K562 (cell line): ENCODE data around the gene PRRC2A. TPM values are rescaled to one million over a fixed set of nuclear protein-coding genes. Genes with fewer than 3 reads are reported as not detected.
A peak's percentile ranks its signal among the peaks of the same experiment; 100 is the strongest.

Source experiments
- ATAC-seq: fragments of 200-7000 bp; cut with Tn5 transposase; 3 replicates; pipeline ENCODE4 v1.9.1; 2020; ENCODE audit warnings: moderate library complexity
- BruUV-seq: library from RNA; stranded (reverse); fragments of 400-500 nt; replicated peaks from 2 replicates; lab custom pipeline; 2021; lab: Mats Ljungman, UMichigan
- CTCF ChIA-PET: fragments of 300-600 bp; formaldehyde crosslinking; extraction: SDS; loops from one replicate; lab custom pipeline; 2021; ENCODE audit warnings: low intra/inter-chr PET ratio; lab: Yijun Ruan, JAX
- POLR2A ChIA-PET: fragments of 300-600, 350-650 bp; sonication (Branson Sonifier 250); formaldehyde crosslinking; extraction: SDS; loops from one replicate; lab custom pipeline; 2021; ENCODE audit warnings: antibody characterized with exemption, inconsistent platforms; lab: Yijun Ruan, JAX
- DNase-seq, 4 experiments: peaks; one replicate each; pipeline versions ENCODE4 v3.0.0 to v3.0.0-alpha.2; 2011 to 2018; ENCODE audit warnings: low spot score in 3 of 4, mixed read lengths in 3 of 4; ENCODE audit errors: extremely low read depth in 1 of 4
- FAIRE-seq: peaks from 2 replicates; lab custom pipeline; 2011; peaks lifted over from hg19 to GRCh38; lab: Jason Lieb, UNC
- H2AFZ ChIP-seq: 2 replicates; pipeline ENCODE4 v1.6.0; 2011; ENCODE audit warnings: low read depth, low read length, control low read depth, inconsistent platforms
- H3K27ac ChIP-seq: fragments of 200-600 bp; 3 replicates; pipeline ENCODE4 v1.8.0; 2011; ENCODE audit warnings: low read depth, mild to moderate bottlenecking, control low read depth, inconsistent platforms, low read length, moderate library complexity, mixed read lengths; ENCODE audit errors: extremely low read depth
- H3K27me3 ChIP-seq, 2 experiments: fragments of 300-600 bp in 1 of 2; 2 replicates in 1 of 2; 3 replicates in 1 of 2; pipeline versions ENCODE4 v1.6.0 to v1.8.0; 2011; ENCODE audit warnings: inconsistent platforms in 2 of 2, low read length in 2 of 2, mild to moderate bottlenecking in 1 of 2, mixed read lengths in 1 of 2, moderate library complexity in 1 of 2; ENCODE audit not compliant: control insufficient read depth in 2 of 2, insufficient read depth in 2 of 2
- H3K36me3 ChIP-seq: fragments of 300-600 bp; 3 replicates; pipeline ENCODE4 v1.8.0; 2011; ENCODE audit warnings: mild to moderate bottlenecking, low read length, inconsistent platforms; ENCODE audit not compliant: control insufficient read depth, insufficient read depth
- H3K4me1 ChIP-seq, 2 experiments: fragments of 200-600 bp in 1 of 2; replicated peaks in 1 of 2; 2 replicates in 1 of 2; 3 replicates in 1 of 2; pipeline versions ENCODE4 v1.5.1 to v1.8.0; 2011; ENCODE audit warnings: inconsistent platforms in 2 of 2, low read length in 2 of 2, mild to moderate bottlenecking in 1 of 2, mixed read lengths in 1 of 2, moderate library complexity in 1 of 2; ENCODE audit not compliant: control insufficient read depth in 2 of 2, insufficient read depth in 2 of 2
- H3K4me2 ChIP-seq: 2 replicates; pipeline ENCODE4 v1.6.1; 2011; ENCODE audit warnings: low read length, control low read depth, inconsistent platforms, mixed read lengths; ENCODE audit not compliant: insufficient read depth
- H3K4me3 ChIP-seq: fragments of 200-600 bp; sonication (generic), shearing (Covaris generic); 2 replicates; pipeline ENCODE4 v1.5.1; 2016; ENCODE audit warnings: control low read depth, inconsistent platforms
- H3K79me2 ChIP-seq: fragments of 200-600 bp; 3 replicates; pipeline ENCODE4 v1.8.0; 2011; ENCODE audit warnings: low read length, inconsistent platforms; ENCODE audit not compliant: control insufficient read depth, insufficient read depth
- H3K9ac ChIP-seq, 2 experiments: 2 replicates each; pipeline versions ENCODE4 v1.6.0 to v1.6.1; 2011; ENCODE audit warnings: low read depth in 2 of 2, low read length in 2 of 2, control low read depth in 1 of 2, inconsistent platforms in 1 of 2, mild to moderate bottlenecking in 1 of 2, mixed read lengths in 1 of 2; ENCODE audit not compliant: insufficient read depth in 1 of 2
- H3K9me1 ChIP-seq: one replicate; pipeline ENCODE4 v1.6.0; 2011; ENCODE audit warnings: inconsistent platforms, mild to moderate bottlenecking, low read length, moderate library complexity; ENCODE audit not compliant: control insufficient read depth, insufficient read depth
- H3K9me3 ChIP-seq: replicated peaks from 2 replicates; pipeline ENCODE4 v1.5.1; 2011; ENCODE audit warnings: low read depth, low read length, inconsistent platforms; ENCODE audit not compliant: control insufficient read depth, insufficient read depth
- H4K20me1 ChIP-seq: replicated peaks from 2 replicates; pipeline ENCODE4 v1.6.1; 2011; ENCODE audit warnings: low read length, inconsistent platforms, mixed read lengths; ENCODE audit not compliant: control insufficient read depth, insufficient read depth
- GATA2 ChIP-seq: sonication (generic); formaldehyde crosslinking; IDR thresholded peaks from 2 replicates; pipeline ENCODE4 v1.4.0; 2020; ENCODE audit warnings: mild to moderate bottlenecking, missing genetic modification reagents
- HES1 ChIP-seq: fragments of 450-650 bp; IDR thresholded peaks from 2 replicates; pipeline ENCODE4 v1.6.1; 2016; ENCODE audit warnings: low read depth, mild to moderate bottlenecking, moderate library complexity
- MEIS2 ChIP-seq: fragments of 450-650 bp; IDR thresholded peaks from 2 replicates; pipeline ENCODE4 v1.6.1; 2014; ENCODE audit warnings: mild to moderate bottlenecking; ENCODE audit not compliant: partially characterized antibody
- POLR2G ChIP-seq: fragments of 200-400 bp; formaldehyde crosslinking; IDR thresholded peaks from 2 replicates; pipeline ENCODE4 v1.6.1; 2017; ENCODE audit warnings: low read depth, mild to moderate bottlenecking, antibody characterized with exemption, low read length, moderate library complexity
- PYGO2 ChIP-seq: fragments of 450-650 bp; IDR thresholded peaks from 2 replicates; pipeline ENCODE4 v1.6.1; 2016; ENCODE audit warnings: mild to moderate bottlenecking, missing genetic modification characterization, moderate library complexity, missing compliant biosample characterization
- RBFOX2 ChIP-seq: fragments of 200-400 bp; formaldehyde crosslinking; IDR thresholded peaks from 2 replicates; pipeline ENCODE4 v1.6.1; 2017; ENCODE audit warnings: low read depth, mild to moderate bottlenecking, low read length, moderate library complexity
- RBM17 ChIP-seq: fragments of 200-400 bp; formaldehyde crosslinking; IDR thresholded peaks from 2 replicates; pipeline ENCODE4 v1.6.1; 2017; ENCODE audit warnings: low read depth, mild to moderate bottlenecking, low read length, borderline replicate concordance
- RUNX1 ChIP-seq: sonication (generic); IDR thresholded peaks from 2 replicates; pipeline ENCODE4 v1.6.1; 2016; ENCODE audit warnings: antibody characterized with exemption, low read depth
- SMARCA5 ChIP-seq: fragments of 450-650 bp; IDR thresholded peaks from 2 replicates; pipeline ENCODE4 v1.6.1; 2016
- SRSF3 ChIP-seq: fragments of 200-400 bp; formaldehyde crosslinking; IDR thresholded peaks from 2 replicates; pipeline ENCODE4 v1.6.1; 2016; ENCODE audit warnings: mild to moderate bottlenecking, low read length, moderate library complexity; ENCODE audit not compliant: insufficient read depth
- SUPT5H ChIP-seq: fragments of 450-650 bp; IDR thresholded peaks from 2 replicates; pipeline ENCODE4 v1.6.1; 2016
- TGIF2 ChIP-seq: sonication (generic); formaldehyde crosslinking; IDR thresholded peaks from 2 replicates; pipeline ENCODE4 v1.8.1; 2022; ENCODE audit warnings: mild to moderate bottlenecking, missing genetic modification reagents, moderate library complexity
- ZC3H4 ChIP-seq: sonication (generic); formaldehyde crosslinking; IDR thresholded peaks from 2 replicates; pipeline ENCODE4 v1.9.0; 2021; ENCODE audit warnings: missing genetic modification reagents, borderline replicate concordance
- ZFX ChIP-seq: sonication (generic); formaldehyde crosslinking; IDR thresholded peaks from 2 replicates; pipeline ENCODE4 v1.8.0; 2022; ENCODE audit warnings: mild to moderate bottlenecking, missing genetic modification reagents, moderate library complexity
- WGBS: fragments of 100-300 bp; shearing (Covaris generic); methylation state at CpG from one replicate; pipeline ENCODE4 v1.1.6; 2016; ENCODE audit warnings: low coverage, mixed read lengths; ENCODE audit not compliant: insufficient coverage; ENCODE audit errors: missing lambda C conversion rate; 5-methylcytosine and 5-hydroxymethylcytosine counted together
- in situ Hi-C: fragments of 300-500 bp; cut with MboI; formaldehyde crosslinking; loops from 4 replicates; pipeline ENCODE4 v1.15.0; 2018; ENCODE audit warnings: inconsistent platforms, mixed read lengths
- intact Hi-C: fragments of 100-400 bp; cut with micrococcal nuclease; formaldehyde crosslinking; loops from 2 replicates; pipeline ENCODE4 v1.14.2; 2022
- polyA plus RNA-seq, 8 experiments: library from polyadenylated mRNA; depleted of rRNA in 4 of 8; stranded (reverse) in 5 of 8; unstranded in 3 of 8; fragments of >200 nt; fragmentation: Nextera tagmentation in 2 of 8; fragmentation: Illumina TruSeq in 1 of 8; extraction: Ambion mirVana in 2 of 8; extraction: Trizol in 1 of 8; gene quantifications; 2 replicates each; pipeline versions ENCODE4 v1.2.1 to v1.2.3, GENCODE V29; 2011 to 2014; ENCODE audit warnings: inconsistent platforms in 1 of 8, missing spikeins in 1 of 8
- total RNA-seq, 7 experiments: library from RNA; depleted of rRNA in 6 of 7; stranded (reverse); fragments of >200 nt in 6 of 7; fragmentation: Illumina TruSeq in 2 of 7; extraction: Trizol in 2 of 7; gene quantifications; 2 replicates each; pipeline versions ENCODE4 v1.2.1 to v1.2.3, GENCODE V29; 2011 to 2021; ENCODE audit warnings: low replicate concordance in 1 of 7
- TF ChIP-seq, protein P1 (sequence below): fragments of 250-450 bp; sonication (Bioruptor Pico); IDR thresholded peaks from 2 replicates; pipeline ENCODE4 v1.5.0; 2020; ENCODE audit warnings: mild to moderate bottlenecking, borderline replicate concordance

Gene PRRC2A
- total and polyA plus RNA-seq, 9 of the 15 experiments (the other 6 are each of a cell fraction or from before 2014, with no cell fraction given): 1.0 to 332 (median 63.0) TPM

DNA sequence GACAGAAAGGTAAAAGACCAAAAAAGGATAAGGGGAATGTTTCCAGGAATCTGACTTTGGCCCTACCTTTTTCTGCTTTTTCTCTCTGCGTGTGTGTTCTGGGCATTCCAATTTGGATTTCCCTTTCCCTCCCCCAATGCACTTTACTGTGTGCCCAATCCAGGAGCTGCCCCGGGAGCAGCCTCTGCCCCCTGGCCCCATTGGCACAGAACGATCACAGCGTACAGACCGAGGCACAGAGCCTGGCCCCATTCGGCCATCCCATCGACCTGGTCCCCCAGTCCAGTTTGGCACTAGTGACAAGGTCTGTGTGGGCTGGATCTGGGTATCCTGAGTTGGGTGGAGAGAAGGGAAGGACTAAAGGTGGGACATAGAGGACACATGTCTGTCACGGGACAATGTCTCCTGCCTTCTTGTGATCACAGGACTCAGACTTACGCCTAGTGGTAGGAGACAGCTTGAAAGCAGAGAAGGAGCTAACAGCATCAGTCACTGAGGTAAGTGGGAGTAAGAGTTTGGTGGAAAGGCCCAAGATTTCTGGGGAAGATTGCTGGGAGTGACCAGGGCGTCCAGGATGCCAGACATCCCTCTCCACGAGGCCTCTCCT lies 14.6 kb downstream of the PRRC2A start:
- Histone ChIP-seq H3K79me2 (peaks cover 6% of the 10 kb centered on the region; the same call in 1 of the 3 replicates), H3K27me3 (no peaks in the 10 kb centered on the region), H3K36me3 (peaks cover 98% of the 10 kb centered on the region), H3K9me1 (no peaks in the 10 kb centered on the region), H2AFZ (no peak overlapping the region), H3K4me3 (no peak overlapping the region), H3K9me3 (no peaks in the 10 kb centered on the region), H3K27ac (no peak overlapping the region), H4K20me1 (peaks cover 27% of the 10 kb centered on the region), H3K4me2 (no peak overlapping the region), H3K9ac (peak overlapping the region in 1 of 2 experiments; percentile 50; a peak in 2 of 4 replicates), H3K4me1 (peaks cover 3 to 27% of the 10 kb centered on the region in 2 experiments; a peak in 4 of 5 replicates)
- WGBS: 76% methylated on average over 11 of the region's 11 CpGs
- FAIRE-seq: no peak
- DNase-seq: no peak
- ATAC-seq: no peak
- no TSS peak for BruUV-seq
- intact Hi-C loops (no loop called here), in situ Hi-C loops (no loop called here)
- POLR2A ChIA-PET: interaction anchor here (0.6 to 14.8 kb wide), 7 partner anchors 9 to 103 kb away, joined by 3 to 274 read pairs (median 20); partner anchors contain the start of genes APOM, BAG6, GPANK1 and PRRC2A
- CTCF ChIA-PET: no interaction called here
- TF ChIP-seq RUNX1: no peak
- no peak for TF ChIP-seq SMARCA5
- TF ChIP-seq, protein P1, sequence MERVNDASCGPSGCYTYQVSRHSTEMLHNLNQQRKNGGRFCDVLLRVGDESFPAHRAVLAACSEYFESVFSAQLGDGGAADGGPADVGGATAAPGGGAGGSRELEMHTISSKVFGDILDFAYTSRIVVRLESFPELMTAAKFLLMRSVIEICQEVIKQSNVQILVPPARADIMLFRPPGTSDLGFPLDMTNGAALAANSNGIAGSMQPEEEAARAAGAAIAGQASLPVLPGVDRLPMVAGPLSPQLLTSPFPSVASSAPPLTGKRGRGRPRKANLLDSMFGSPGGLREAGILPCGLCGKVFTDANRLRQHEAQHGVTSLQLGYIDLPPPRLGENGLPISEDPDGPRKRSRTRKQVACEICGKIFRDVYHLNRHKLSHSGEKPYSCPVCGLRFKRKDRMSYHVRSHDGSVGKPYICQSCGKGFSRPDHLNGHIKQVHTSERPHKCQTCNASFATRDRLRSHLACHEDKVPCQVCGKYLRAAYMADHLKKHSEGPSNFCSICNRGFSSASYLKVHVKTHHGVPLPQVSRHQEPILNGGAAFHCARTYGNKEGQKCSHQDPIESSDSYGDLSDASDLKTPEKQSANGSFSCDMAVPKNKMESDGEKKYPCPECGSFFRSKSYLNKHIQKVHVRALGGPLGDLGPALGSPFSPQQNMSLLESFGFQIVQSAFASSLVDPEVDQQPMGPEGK (CRISPR knock-in tag): no peak
- no peak for TF ChIP-seq GATA2
- no peak for TF ChIP-seq ZFX (CRISPR knock-in tag)
- TF ChIP-seq HES1: no peak
- peak; percentile 26; the same call in 1 of the 2 replicates for TF ChIP-seq RBFOX2
- TF ChIP-seq RBM17: no peak
- 0 out of 2 replicates have a peak, but pooled peaks have one; percentile 33 for TF ChIP-seq ZC3H4 (CRISPR knock-in tag)
- peak; percentile 47; the same call in 1 of the 2 replicates for TF ChIP-seq POLR2G
- TF ChIP-seq SRSF3: no peak
- TF ChIP-seq PYGO2 (tag): no peak
- no peak for TF ChIP-seq MEIS2
- peak; percentile 38 for TF ChIP-seq SUPT5H
- TF ChIP-seq TGIF2 (CRISPR knock-in tag): 0 out of 2 replicates have a peak, but pooled peaks have one; percentile 20
